SK-MEL-5 (cell line): ENCODE data around the gene TM4SF4. TPM values are rescaled to one million over a fixed set of nuclear protein-coding genes. Genes with fewer than 3 reads are reported as not detected.

Experiments used
- small RNA-seq, 2 experiments: library from RNA; depleted of rRNA; stranded (forward); fragments of <200 nt; gene quantifications; one replicate each; pipeline ENCODE3, GENCODE V24; 2014
- total RNA-seq: library from RNA; depleted of rRNA; stranded (reverse); fragments of >200 nt; shearing (Covaris generic); gene quantifications from 2 replicates; pipeline ENCODE4 v1.2.3, GENCODE V29; 2014; rRNA removed

TM4SF4 gene
- total RNA-seq, 1 experiment from 2014 or later = not detected

Small RNAs within 50 kb of the gene (small RNA-seq; reads per million reads assigned to genes)
- gene AC108751.2 (0 reads per million in 2 experiments), gene RNU6-1098P (0 to 0.05 reads per million in 2 experiments)

Other genes with a start within 250 kb of the TM4SF4 start
- gene TM4SF18, start 141.1 kb upstream of the TM4SF4 start, total RNA-seq = 66.3 and 72.6 TPM in 2 replicates
- 60.2 and 65.0 TPM in 2 replicates for gene TM4SF1, start 97.0 kb upstream of the TM4SF4 start, total RNA-seq
- gene WWTR1, start 183.3 kb downstream of the TM4SF4 start, total RNA-seq = 87.6 and 95.5 TPM in 2 replicates